ENCODE results near the gene PSMD1. TPM values are rescaled to one million over a fixed set of nuclear protein-coding genes. Genes with fewer than 3 reads are reported as not detected.

PSMD1 gene
- total RNA-seq, 1 donor from 2014 or later, result 99.9 TPM

DNA sequence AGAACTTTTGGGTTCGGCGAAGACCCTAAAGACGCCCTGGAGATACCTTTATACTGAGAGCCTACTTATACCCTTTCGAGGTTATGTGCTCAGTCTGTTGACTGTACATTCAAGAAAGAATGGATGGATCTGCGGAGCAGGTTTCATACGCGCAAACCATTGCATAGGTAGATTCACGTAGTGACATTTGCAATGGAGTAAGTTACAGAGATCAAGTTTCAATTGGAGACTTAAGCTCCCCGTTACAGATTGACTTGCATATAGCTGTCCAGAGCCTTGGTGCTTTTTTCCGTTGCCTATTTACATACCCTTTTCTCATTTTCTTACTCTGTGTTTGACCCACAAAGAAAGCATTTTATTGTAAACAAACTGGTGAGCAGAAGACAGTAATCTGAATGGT lies 923 bp downstream of the PSMD1 start:
- intact Hi-C loops (cut with micrococcal nuclease), result loop anchor here (2.0 to 10.0 kb wide), 5 partner anchors 155 to 727 kb away; partner anchors contain the start of genes CAB39, COPS7B, NCL and PDE6D
- Mint-ChIP-seq H3K4me3 (peak overlapping the region; percentile 98), H3K36me3 (ENCODE audit: low read depth) (peaks cover 18% of the 10 kb centered on the region), H3K9me3 (no peaks in the 10 kb centered on the region), H3K27ac (peak overlapping the region; percentile 70), H3K4me1 (peaks cover 38% of the 10 kb centered on the region), H3K27me3 (no peaks in the 10 kb centered on the region)
- DNase-seq (no peak), ATAC-seq (ENCODE audit: low read depth) (no peak)
- CTCF ChIA-PET, result interaction anchor here (1.5 kb wide), 1 partner anchor 233 kb away, joined by 8 read pairs; no protein-coding TSS in a partner anchor
- TF ChIP-seq, protein P1, sequence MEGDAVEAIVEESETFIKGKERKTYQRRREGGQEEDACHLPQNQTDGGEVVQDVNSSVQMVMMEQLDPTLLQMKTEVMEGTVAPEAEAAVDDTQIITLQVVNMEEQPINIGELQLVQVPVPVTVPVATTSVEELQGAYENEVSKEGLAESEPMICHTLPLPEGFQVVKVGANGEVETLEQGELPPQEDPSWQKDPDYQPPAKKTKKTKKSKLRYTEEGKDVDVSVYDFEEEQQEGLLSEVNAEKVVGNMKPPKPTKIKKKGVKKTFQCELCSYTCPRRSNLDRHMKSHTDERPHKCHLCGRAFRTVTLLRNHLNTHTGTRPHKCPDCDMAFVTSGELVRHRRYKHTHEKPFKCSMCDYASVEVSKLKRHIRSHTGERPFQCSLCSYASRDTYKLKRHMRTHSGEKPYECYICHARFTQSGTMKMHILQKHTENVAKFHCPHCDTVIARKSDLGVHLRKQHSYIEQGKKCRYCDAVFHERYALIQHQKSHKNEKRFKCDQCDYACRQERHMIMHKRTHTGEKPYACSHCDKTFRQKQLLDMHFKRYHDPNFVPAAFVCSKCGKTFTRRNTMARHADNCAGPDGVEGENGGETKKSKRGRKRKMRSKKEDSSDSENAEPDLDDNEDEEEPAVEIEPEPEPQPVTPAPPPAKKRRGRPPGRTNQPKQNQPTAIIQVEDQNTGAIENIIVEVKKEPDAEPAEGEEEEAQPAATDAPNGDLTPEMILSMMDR (IDR thresholded peaks at IDR 0.05), result no peak
- POLR2A ChIA-PET, result interaction anchor here (0.8 to 1.7 kb wide), 2 partner anchors 9 to 407 kb away, joined by 4 to 7 read pairs; partner anchors contain the start of gene NCL

DNA sequence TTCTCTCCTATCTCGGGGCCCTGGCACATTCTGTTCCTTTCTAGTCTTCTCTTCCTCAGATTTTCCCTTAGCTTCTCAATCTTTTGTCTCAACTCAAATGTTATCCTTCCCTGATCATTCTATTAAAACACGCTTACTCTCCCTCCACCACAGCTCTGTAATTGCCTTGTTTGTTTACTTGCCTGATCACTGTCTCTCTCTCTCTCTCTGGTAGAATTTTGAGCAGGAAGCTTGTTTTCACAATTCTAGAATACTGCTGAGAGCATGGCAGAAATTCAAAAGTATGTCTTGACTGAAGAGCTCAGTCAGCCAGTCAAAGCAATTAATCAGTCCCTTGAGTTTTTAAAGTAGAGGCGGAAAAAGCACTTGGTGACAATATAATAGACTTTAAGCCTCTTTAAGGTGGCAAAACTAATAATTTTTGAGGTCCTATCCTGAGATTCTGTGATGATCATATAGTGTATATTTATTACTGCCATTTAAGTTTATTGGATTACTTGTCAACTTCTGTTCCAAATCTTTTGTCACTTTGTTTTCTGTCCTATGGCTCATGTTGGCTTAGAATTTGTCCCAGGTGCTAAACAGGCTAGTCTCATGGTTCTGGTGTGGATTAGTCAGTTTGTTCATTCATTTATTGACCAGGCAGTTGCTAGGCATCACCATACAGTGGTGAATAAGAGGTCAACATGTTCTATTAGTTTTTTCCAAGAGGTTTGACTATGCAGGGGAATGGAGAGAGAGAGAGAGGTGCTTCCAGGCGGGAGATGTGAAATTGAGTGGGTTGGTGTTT lies 2.3 kb downstream of the PSMD1 start:
- CTCF ChIA-PET, result no interaction called here
- Mint-ChIP-seq H3K27me3 (no peaks in the 10 kb centered on the region), H3K4me1 (peaks cover 39% of the 10 kb centered on the region), H3K9me3 (no peaks in the 10 kb centered on the region), H3K27ac (no peak overlapping the region), H3K4me3 (peak overlapping the region; percentile 98), H3K36me3 (ENCODE audit: low read depth) (peaks cover 30% of the 10 kb centered on the region)
- intact Hi-C loops (cut with micrococcal nuclease), result loop anchor here (5.0 to 10.0 kb wide), 3 partner anchors 333 to 726 kb away; partner anchors contain the start of genes COPS7B, NCL and PDE6D
- no peak for DNase-seq
- TF ChIP-seq, protein P1 (IDR thresholded peaks at IDR 0.05), result no peak
- ATAC-seq (ENCODE audit: low read depth), result no peak
- POLR2A ChIA-PET, result no interaction called here

DNA sequence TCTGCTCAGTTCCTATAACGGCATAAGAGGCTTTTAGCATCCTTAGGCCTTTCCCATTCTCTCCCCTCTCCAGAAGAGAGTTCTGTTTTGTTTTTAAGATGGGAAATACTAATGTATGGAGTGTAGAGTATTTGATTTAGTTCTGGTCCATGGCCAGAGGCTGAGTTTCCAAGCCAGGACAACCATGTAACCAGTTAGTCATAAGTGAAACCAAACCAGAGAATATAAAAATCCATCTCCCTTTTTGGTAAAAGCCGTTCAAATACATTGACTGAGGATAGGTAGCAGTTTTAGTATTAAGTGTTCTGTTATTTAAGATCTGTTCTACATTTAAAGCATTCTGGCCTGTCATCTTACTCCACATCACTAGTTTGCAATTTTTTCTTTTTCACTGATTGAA lies 3.1 kb downstream of the PSMD1 start:
- Mint-ChIP-seq H3K36me3 (ENCODE audit: low read depth) (peaks cover 36% of the 10 kb centered on the region), H3K27me3 (no peaks in the 10 kb centered on the region), H3K27ac (no peak overlapping the region), H3K4me3 (no peak overlapping the region), H3K4me1 (peaks cover 39% of the 10 kb centered on the region), H3K9me3 (no peaks in the 10 kb centered on the region)
- intact Hi-C loops (cut with micrococcal nuclease), result loop anchor here (5.0 to 10.0 kb wide), 3 partner anchors 333 to 725 kb away; partner anchors contain the start of genes COPS7B, NCL and PDE6D
- ATAC-seq (ENCODE audit: low read depth), result no peak
- CTCF ChIA-PET, result no interaction called here
- TF ChIP-seq, protein P1 (IDR thresholded peaks at IDR 0.05), result no peak
- no peak for DNase-seq
- POLR2A ChIA-PET, result no interaction called here

DNA sequence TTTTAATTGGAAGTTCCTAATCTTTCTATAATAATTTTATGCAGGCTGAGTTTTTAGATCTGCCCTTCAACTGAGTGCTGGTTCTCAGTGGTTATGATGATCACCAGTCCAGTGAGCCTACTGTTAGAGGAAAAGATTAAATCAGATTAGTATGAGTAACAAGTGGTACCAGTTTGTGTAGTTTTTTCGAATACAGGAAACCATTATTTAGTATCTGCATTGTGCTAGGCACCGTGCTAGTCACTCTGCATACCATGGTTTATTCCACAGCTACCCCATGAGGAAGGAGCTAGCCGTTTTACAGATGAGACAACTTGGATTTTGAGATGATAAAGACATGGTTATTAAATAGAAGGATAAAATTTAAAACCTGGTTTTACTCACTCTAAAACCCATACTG lies 6.1 kb downstream of the PSMD1 start:
- POLR2A ChIA-PET, result no interaction called here
- Mint-ChIP-seq H3K27me3 (no peaks in the 10 kb centered on the region), H3K27ac (no peak overlapping the region), H3K36me3 (ENCODE audit: low read depth) (peaks cover 55% of the 10 kb centered on the region), H3K4me3 (no peak overlapping the region), H3K9me3 (no peaks in the 10 kb centered on the region), H3K4me1 (peaks cover 31% of the 10 kb centered on the region)
- no peak for ATAC-seq (ENCODE audit: low read depth)
- DNase-seq, result no peak
- intact Hi-C loops (cut with micrococcal nuclease), result no loop called here
- TF ChIP-seq, protein P1 (IDR thresholded peaks at IDR 0.05), result no peak
- CTCF ChIA-PET, result no interaction called here

DNA sequence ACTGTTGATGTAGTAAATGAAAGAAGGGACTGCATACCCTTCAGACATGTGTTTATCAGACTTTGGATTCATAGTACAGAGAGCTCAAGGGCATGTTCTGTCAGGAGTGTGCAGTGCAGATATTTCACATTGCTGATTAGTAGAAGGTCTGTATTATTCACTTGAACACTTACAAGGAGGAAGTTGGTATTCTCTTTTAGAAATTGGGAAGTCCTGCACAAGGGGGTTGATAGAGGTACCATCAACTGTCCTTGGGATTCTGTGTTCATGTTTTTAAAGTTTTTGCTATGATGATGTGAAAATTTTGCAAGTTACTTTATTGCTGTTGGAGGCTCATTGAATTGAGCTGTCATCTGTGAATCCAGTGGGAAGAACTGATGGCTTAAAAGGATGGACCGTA lies 6.7 kb downstream of the PSMD1 start:
- Mint-ChIP-seq H3K27me3 (no peaks in the 10 kb centered on the region), H3K4me1 (peaks cover 25% of the 10 kb centered on the region), H3K4me3 (no peak overlapping the region), H3K9me3 (no peaks in the 10 kb centered on the region), H3K36me3 (ENCODE audit: low read depth) (peaks cover 61% of the 10 kb centered on the region), H3K27ac (no peak overlapping the region)
- ChIA-PET CTCF (no interaction called here), POLR2A (interaction anchor here (0.6 kb wide), 1 partner anchor 577 kb away, joined by 4 read pairs; no protein-coding TSS in a partner anchor)
- no peak for ATAC-seq (ENCODE audit: low read depth)
- intact Hi-C loops (cut with micrococcal nuclease), result no loop called here
- TF ChIP-seq, protein P1 (IDR thresholded peaks at IDR 0.05), result no peak
- no peak for DNase-seq
